GM12892 (cell line): ENCODE results near the gene BICC1.

Experiments
- POLR2A ChIP-seq: IDR thresholded peaks from 2 replicates; pipeline ENCODE4 v1.6.1; 2011; ENCODE audit warnings: low read depth, low read length, control low read depth
- POLR2AphosphoS5 ChIP-seq: IDR thresholded peaks from 2 replicates; pipeline ENCODE4 v1.6.1; 2011; ENCODE audit warnings: low read depth, low read length, control low read depth

DNA sequence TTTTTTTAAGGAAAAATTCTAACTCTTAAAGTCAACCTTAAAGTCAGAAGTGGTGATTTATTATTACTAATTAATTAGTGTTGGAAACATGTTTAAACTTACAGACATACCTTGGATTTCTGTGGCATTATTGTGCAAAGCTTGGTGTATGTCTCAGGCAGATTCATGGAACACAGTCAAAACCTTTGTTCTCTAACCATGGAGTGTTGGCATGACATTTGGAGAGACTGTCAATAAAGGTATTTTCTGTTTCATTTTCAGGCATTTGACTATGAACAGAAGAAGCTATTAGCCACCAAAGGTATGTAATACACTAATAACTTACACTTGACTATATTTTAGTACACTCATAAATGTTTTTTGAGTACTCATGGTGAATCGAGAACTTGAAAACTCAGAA lies 293.7 kb downstream of the BICC1 start:
- TF ChIP-seq POLR2A (no peak), POLR2AphosphoS5 (no peak)
